ENCODE results near the gene VPS9D1.
"Not testable (repeated sequence)": the region's sequence is repeated elsewhere in the genome, so short reads cannot be mapped to it uniquely, and the experiment has no call there.

The VPS9D1 gene

DNA sequence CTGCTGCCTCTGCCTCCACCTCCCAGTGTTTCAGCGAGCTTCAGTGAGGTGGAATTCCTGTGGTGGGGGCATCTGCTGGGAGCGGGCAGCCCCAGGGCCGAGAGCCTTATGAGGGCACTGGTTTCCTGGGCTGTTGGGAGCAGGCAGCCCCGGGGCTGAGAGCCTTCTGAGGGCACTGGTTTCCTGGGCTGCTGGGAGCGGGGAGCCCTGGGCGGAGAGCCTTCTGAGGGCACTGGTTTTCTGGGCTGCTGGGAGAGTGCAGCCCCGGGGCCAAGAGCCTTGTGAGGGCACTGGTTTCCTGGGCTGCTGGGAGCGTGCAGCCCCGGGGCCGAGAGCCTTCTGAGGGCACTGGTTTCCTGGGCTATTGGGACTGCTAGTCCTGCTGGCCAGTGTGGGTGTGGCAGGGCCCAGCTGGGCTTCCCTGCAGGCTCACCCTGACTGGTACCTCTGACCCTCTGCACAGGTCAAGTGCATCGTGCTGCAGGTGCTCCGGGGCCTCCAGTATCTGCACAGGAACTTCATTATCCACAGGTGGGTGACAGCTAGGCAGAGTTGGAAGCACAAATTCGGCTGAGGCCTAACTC is 28.6 kb downstream of the VPS9D1 start:
- TF ChIP-seq CTCF (IDR thresholded peaks at IDR 0.05; ENCODE audit: low read length, missing control alignments), result no peak
- no peak for DNase-seq (ENCODE audit: low read depth)
- H3K4me3 ChIP-seq (replicated peaks; ENCODE audit: low read depth, low read length), result no peak overlapping the region

GRCh38 chr16:89691231-89691985 is 29.3 kb downstream of the VPS9D1 start:
- H3K4me3 ChIP-seq (replicated peaks; ENCODE audit: low read depth, low read length), result no peak overlapping the region
- no peak for TF ChIP-seq CTCF (IDR thresholded peaks at IDR 0.05; ENCODE audit: low read length, missing control alignments)
- DNase-seq (ENCODE audit: low read depth), result no peak

GRCh38 chr16:89690392-89690901 is 30.3 kb downstream of the VPS9D1 start:
- no peak overlapping the region for H3K4me3 ChIP-seq (replicated peaks; ENCODE audit: low read depth, low read length)
- TF ChIP-seq CTCF (IDR thresholded peaks at IDR 0.05; ENCODE audit: low read length, missing control alignments), result no peak
- no peak for DNase-seq (ENCODE audit: low read depth)

GRCh38 chr16:89689621-89690020 is 31.1 kb downstream of the VPS9D1 start:
- not testable (repeated sequence) for H3K4me3 ChIP-seq (replicated peaks; ENCODE audit: low read depth, low read length); DNase-seq (ENCODE audit: low read depth)

DNA sequence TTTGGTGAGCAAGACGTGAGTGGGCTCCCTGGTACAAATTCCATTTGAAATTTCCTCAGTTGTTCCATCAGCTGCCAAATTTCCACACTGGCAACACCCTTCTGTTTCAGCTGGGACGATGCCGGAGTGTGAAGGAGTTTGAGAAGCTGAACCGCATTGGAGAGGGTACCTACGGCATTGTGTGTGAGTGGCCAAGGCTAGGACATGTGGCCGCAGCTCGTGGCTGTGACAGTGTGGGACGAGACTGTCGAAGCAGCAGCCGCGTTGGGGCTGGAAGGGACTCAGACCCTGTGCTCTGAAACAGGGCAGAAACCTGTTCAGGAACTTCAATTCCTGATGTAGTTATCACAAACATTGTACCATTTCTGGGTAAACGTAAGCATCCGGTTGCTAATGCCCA is 31.6 kb downstream of the VPS9D1 start:
- no peak for TF ChIP-seq CTCF (IDR thresholded peaks at IDR 0.05; ENCODE audit: low read length, missing control alignments)
- no peak for DNase-seq (ENCODE audit: low read depth)
- H3K4me3 ChIP-seq (replicated peaks; ENCODE audit: low read depth, low read length), result no peak overlapping the region

GRCh38 chr16:89688395-89688794 is 32.3 kb downstream of the VPS9D1 start:
- no peak for DNase-seq (ENCODE audit: low read depth)
- H3K4me3 ChIP-seq (replicated peaks; ENCODE audit: low read depth, low read length), result no peak overlapping the region
- TF ChIP-seq CTCF (IDR thresholded peaks at IDR 0.05; ENCODE audit: low read length, missing control alignments), result no peak

DNA sequence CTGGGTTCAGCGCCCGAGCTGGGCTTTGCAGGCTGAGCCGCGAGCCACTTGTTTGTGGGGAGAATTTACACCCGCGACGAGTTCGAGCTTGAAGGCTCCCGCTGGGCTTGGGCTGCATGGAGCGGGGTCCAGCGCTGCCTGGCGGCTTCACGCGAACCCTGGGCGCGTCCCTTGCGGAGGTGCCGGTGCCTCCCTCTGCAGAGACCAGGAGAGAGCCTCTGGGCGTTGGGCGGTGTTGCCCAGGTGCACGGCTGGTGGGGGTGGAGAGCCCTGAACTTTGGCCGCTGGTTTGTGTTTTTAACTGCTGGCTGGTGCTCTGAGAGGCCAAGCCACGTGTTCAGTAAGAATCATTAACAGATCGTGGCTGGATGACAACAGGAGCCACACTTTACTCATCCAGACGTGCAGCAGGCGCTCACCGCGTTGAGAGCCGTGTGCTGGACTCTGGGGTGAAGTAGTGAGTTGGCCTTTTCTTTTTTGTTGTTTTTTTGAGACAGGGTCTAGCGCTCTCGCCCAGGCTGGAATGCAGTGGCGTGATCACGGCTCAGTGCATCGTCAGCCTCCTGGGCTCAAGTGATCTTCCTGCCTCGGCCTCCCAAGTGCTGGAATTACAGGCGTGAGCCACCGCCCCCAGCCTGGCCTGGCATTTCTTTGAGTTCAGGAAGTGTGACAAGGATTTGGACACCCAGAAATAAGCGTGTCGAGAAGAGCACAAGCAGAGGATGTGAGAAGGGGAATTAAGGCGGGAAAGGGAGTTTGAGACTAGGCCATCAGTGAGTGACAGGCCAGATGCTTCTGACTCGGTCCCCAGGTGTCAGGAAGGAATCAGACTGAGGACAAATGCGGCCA is 33.4 kb downstream of the VPS9D1 start:
- H3K4me3 ChIP-seq (replicated peaks; ENCODE audit: low read depth, low read length), result peak overlapping the region; percentile 82
- no peak for TF ChIP-seq CTCF (IDR thresholded peaks at IDR 0.05; ENCODE audit: low read length, missing control alignments)
- DNase-seq (ENCODE audit: low read depth), result peak; percentile 25
